Mesodermal cell (in vitro differentiated cells): Measurements from ENCODE around the gene NWD2.

Source experiments
- H3K27ac ChIP-seq: 2 replicates; pipeline ENCODE4 v1.7.0; 2013; ENCODE audit warnings: mild to moderate bottlenecking, low read depth, low read length, moderate library complexity; ENCODE audit not compliant: severe bottlenecking
- H3K36me3 ChIP-seq: 2 replicates; pipeline ENCODE4 v1.7.1; 2013; ENCODE audit warnings: mild to moderate bottlenecking, low read length, moderate library complexity; ENCODE audit not compliant: control insufficient read depth, insufficient read depth
- H3K4me1 ChIP-seq: one replicate; pipeline ENCODE4 v1.7.1; 2013; ENCODE audit warnings: mild to moderate bottlenecking, low read length; ENCODE audit not compliant: insufficient read depth, control insufficient read depth, poor library complexity, severe bottlenecking
- H3K4me3 ChIP-seq: 2 replicates; pipeline ENCODE4 v1.7.0; 2013; ENCODE audit warnings: low read length, control low read depth, mild to moderate bottlenecking; ENCODE audit not compliant: insufficient read depth, poor library complexity, severe bottlenecking; ENCODE audit errors: extremely low read depth
- H3K9me3 ChIP-seq: 2 replicates; pipeline ENCODE4 v1.7.1; 2013; ENCODE audit warnings: mild to moderate bottlenecking, low read length, moderate library complexity; ENCODE audit not compliant: control insufficient read depth
- WGBS, 2 experiments: methylation state at CpG; one replicate each; pipeline ENCODE4 v1.1.5; 2013; ENCODE audit warnings: missing lambda C conversion rate in 2 of 2; ENCODE audit not compliant: insufficient coverage in 2 of 2; 5-methylcytosine and 5-hydroxymethylcytosine counted together

NWD2 gene

GRCh38 chr4:37476691-37477090 is 232.1 kb downstream of the NWD2 start:
- 90 to 93% methylated on average over 2 of the region's 2 CpGs for WGBS, 2 experiments
- Histone ChIP-seq H3K9me3 (no peaks in the 10 kb centered on the region), H3K36me3 (no peaks in the 10 kb centered on the region), H3K4me1 (peaks cover 11% of the 10 kb centered on the region), H3K4me3 (no peak overlapping the region), H3K27ac (no peak overlapping the region)

- H3K36me3 ChIP-seq: no peaks in the 10 kb centered on the region
- H3K4me3 ChIP-seq: no peak overlapping the region
- WGBS, 2 experiments: 100% methylated on average over 1 of the region's 3 CpGs; no CpG with 5 or more reads in 1 of the 2 experiments
- no peak overlapping the region for H3K27ac ChIP-seq
- no peaks in the 10 kb centered on the region for H3K9me3 ChIP-seq
- H3K4me1 ChIP-seq: peaks cover 7% of the 10 kb centered on the region
Observed at GRCh38 chr4:37477126-37477525, 232.6 kb downstream of the NWD2 start.

GRCh38 chr4:37478151-37478550 is 233.6 kb downstream of the NWD2 start:
- no peak overlapping the region for H3K4me3 ChIP-seq
- peaks cover 3% of the 10 kb centered on the region for H3K4me1 ChIP-seq
- no peaks in the 10 kb centered on the region for H3K9me3 ChIP-seq
- 93 to 96% methylated on average over 2 to 3 of the region's 6 CpGs for WGBS, 2 experiments
- H3K36me3 ChIP-seq: no peaks in the 10 kb centered on the region
- no peak overlapping the region for H3K27ac ChIP-seq

- no peak overlapping the region for H3K4me3 ChIP-seq
- 70 to 83% methylated on average over 2 to 3 of the region's 4 CpGs for WGBS, 2 experiments
Observed at GRCh38 chr4:37480509-37480908, 236.0 kb downstream of the NWD2 start.

GRCh38 chr4:37481547-37482122 is 237.1 kb downstream of the NWD2 start:
- Histone ChIP-seq H3K4me3 (no peak overlapping the region), H3K36me3 (no peaks in the 10 kb centered on the region), H3K4me1 (peaks cover 3% of the 10 kb centered on the region), H3K27ac (no peak overlapping the region), H3K9me3 (no peaks in the 10 kb centered on the region)
- 100% methylated on average over 2 to 3 of the region's 5 CpGs for WGBS, 2 experiments

More at GRCh38 chr4:37480509-37480908, 236.0 kb downstream of the NWD2 start:
- H3K27ac ChIP-seq: no peak overlapping the region
- no peaks in the 10 kb centered on the region for H3K36me3 ChIP-seq
- peaks cover 3% of the 10 kb centered on the region for H3K4me1 ChIP-seq
- H3K9me3 ChIP-seq: no peaks in the 10 kb centered on the region

GRCh38 chr4:37482236-37482913 is 237.8 kb downstream of the NWD2 start:
- H3K9me3 ChIP-seq: no peaks in the 10 kb centered on the region
- H3K4me1 ChIP-seq: peaks cover 3% of the 10 kb centered on the region
- H3K27ac ChIP-seq: no peak overlapping the region
- no peaks in the 10 kb centered on the region for H3K36me3 ChIP-seq
- H3K4me3 ChIP-seq: no peak overlapping the region
- 86 to 100% methylated on average over 1 of the region's 1 CpG for WGBS, 2 experiments

GRCh38 chr4:37483610-37484009 is 239.1 kb downstream of the NWD2 start:
- WGBS, 2 experiments: no CpG with 5 or more reads among the region's 1 CpG
- Histone ChIP-seq H3K36me3 (no peaks in the 10 kb centered on the region), H3K9me3 (no peaks in the 10 kb centered on the region), H3K4me3 (no peak overlapping the region), H3K4me1 (peaks cover 3% of the 10 kb centered on the region), H3K27ac (no peak overlapping the region)

GRCh38 chr4:37486166-37486565 is 241.6 kb downstream of the NWD2 start:
- Histone ChIP-seq H3K4me3 (no peak overlapping the region), H3K27ac (no peak overlapping the region), H3K9me3 (no peaks in the 10 kb centered on the region), H3K4me1 (no peaks in the 10 kb centered on the region), H3K36me3 (no peaks in the 10 kb centered on the region)
- WGBS, 2 experiments: 100% methylated on average over 2 of the region's 3 CpGs; no CpG with 5 or more reads in 1 of the 2 experiments

GRCh38 chr4:37487668-37488067 is 243.1 kb downstream of the NWD2 start:
- Histone ChIP-seq H3K4me1 (no peaks in the 10 kb centered on the region), H3K9me3 (no peaks in the 10 kb centered on the region), H3K36me3 (no peaks in the 10 kb centered on the region), H3K4me3 (no peak overlapping the region), H3K27ac (no peak overlapping the region)

- Histone ChIP-seq H3K9me3 (no peaks in the 10 kb centered on the region), H3K4me3 (no peak overlapping the region), H3K36me3 (no peaks in the 10 kb centered on the region), H3K27ac (no peak overlapping the region), H3K4me1 (no peaks in the 10 kb centered on the region)
- WGBS, 2 experiments: 100% methylated on average over 1 of the region's 1 CpG; no CpG with 5 or more reads in 1 of the 2 experiments
Observed at GRCh38 chr4:37489697-37490096, 245.2 kb downstream of the NWD2 start.
